CD4-positive, alpha-beta T cell treated with Interleukin-10 for 1 hour (primary cell): ENCODE measurements around the gene MYBPHL.
"Not testable (repeated sequence)": the region's sequence is repeated elsewhere in the genome, so short reads cannot be mapped to it uniquely, and the experiment has no call there.

Source experiments
- DNase-seq: peaks from one replicate; pipeline ENCODE4 v3.0.0-alpha.2; 2020

The MYBPHL gene, protein sequence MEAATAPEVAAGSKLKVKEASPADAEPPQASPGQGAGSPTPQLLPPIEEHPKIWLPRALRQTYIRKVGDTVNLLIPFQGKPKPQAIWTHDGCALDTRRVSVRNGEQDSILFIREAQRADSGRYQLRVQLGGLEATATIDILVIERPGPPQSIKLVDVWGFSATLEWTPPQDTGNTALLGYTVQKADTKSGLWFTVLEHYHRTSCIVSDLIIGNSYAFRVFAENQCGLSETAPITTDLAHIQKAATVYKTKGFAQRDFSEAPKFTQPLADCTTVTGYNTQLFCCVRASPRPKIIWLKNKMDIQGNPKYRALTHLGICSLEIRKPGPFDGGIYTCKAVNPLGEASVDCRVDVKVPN

DNA sequence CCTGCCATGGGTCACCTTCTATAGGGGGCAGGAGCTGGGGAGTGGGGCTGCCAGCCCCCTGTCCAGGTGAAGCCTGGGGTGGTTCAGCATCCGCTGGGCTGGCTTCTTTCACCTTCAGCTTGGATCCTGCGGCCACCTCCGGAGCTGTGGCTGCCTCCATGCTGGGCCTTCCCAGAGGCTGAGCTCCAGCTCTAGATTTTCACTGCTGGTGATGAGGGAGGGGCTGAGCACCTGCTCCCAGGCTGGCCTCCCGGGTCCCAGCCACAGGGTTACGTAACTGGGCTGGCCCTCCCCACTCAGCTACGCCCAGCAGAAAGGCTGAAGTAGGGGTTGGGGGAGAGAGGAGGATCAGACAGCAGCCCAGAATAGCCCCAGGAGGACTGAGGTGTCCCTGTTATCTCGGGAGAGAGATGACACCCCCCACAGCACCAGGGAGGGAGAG is at the start of gene MYBPHL:
TSS of gene MYBPHL (minus strand) at position 180 of the 442 bp plus-strand sequence. CDS start at position 160, 20 bp downstream.
- no peak for DNase-seq

DNA sequence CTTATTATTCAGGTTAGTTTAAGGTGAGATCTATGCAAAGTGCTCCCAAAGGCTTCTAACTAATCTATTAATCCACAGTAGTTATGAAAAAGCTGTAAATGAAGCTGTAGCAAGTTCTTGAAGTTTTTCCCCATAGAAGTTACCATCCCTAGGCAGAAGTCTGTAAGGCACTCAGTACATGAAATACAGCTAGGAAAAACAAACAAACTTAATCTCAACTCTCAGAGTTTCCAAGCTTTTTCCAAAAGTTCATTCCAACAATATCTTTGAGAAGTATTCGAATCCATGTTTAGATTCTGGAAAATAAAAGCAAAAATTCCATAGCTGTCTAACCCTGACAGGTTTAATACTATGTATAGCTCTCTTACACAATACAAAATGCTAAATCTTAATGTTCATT is 49.7 kb upstream of the MYBPHL start:
- no peak for DNase-seq

DNA sequence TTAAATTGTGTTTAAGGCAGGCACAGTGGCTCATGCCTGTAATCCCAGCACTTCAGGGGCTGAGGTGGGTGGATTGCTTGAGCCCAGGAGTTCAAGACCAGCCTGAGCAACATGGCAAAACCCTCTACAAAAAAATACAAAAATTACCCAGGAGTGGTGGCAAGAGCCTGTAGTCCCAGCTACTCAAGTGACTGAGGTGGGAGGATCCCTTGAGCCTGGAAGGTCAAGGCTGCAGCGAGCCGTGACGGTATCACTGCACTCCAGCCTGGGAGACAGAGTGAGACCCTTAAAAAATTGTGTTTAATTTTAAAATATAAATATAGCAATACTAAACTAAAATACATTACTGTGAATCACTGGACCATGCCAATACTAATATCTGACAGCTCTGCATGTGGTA is 48.1 kb upstream of the MYBPHL start:
- no peak for DNase-seq

DNA sequence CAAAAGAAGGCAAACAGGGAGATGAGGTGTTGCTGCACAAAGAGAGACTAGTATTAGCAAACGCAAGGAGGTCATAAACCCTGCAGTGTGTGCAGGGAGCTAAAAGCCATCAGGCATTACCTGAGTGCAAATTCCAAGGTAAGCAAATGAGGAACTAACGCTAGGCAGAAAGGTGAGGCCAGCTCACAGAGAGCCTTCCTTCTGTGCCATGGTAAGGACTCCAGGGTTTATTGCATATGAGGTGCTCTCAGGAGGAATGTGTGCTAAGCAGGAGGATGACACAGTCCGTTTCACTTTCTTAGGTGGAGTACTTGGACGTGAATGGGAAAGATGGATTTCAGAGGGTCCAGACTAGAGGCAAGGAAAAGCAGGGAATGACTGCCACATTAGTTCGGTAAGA is 44.6 kb upstream of the MYBPHL start:
- DNase-seq, result no peak

DNA sequence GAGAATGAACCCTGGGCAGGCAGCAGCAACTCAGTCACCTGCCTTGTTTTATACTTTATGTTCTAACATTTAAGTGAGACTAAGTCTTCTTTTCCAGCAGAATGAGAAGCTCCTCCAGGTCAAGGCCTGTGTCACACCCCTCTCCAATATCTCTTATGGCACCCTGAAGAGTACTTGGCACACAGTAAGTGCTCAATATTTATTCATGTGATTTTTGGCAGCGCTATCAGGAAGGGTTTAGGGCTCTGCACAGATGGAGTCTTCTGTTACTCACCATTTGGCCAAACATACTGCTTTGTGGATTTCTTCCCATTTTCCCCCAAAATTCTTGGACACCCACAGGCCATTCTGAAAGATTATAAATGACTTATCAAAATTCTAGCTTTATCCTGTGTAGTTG is 43.8 kb upstream of the MYBPHL start:
- no peak for DNase-seq

DNA sequence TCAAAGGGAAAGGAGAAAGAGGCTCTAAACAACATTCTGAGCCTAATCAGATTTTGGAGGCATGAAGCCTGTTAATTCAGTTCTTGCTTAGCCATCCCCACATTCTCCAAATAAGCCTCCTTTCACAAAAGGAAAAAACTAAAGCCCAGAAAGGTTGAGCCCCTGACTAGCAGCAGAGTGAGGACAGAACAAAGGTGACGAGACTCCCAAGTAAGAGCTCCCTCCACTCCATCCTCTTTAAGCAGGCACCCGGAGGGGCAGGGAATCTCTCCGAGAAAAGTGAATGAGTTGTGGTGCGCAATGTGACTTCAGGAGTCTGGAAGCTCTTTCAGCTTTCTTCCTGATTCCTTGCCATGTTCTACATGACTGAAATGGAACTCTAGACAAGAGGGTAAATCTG is 43.4 kb upstream of the MYBPHL start:
- no peak for DNase-seq

DNA sequence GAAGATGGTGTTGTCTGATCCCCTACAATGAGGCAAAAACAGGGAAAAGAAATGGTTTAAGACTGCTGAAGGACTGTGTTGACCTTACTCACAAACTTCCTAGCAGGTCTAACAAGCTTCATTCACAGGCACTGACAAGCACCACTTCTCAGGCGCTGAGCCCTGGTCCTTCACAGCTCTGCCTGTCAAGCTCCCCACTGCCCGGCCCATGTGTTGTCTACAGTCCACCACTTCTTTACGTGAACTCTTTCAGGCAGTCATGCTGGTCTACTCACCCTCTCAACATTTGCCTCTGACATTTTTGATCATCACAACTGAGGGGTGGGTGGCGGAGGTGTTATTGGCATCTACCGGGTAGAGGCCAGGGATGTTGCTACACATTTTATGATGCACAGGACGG is 40.7 kb upstream of the MYBPHL start:
- no peak for DNase-seq

DNA sequence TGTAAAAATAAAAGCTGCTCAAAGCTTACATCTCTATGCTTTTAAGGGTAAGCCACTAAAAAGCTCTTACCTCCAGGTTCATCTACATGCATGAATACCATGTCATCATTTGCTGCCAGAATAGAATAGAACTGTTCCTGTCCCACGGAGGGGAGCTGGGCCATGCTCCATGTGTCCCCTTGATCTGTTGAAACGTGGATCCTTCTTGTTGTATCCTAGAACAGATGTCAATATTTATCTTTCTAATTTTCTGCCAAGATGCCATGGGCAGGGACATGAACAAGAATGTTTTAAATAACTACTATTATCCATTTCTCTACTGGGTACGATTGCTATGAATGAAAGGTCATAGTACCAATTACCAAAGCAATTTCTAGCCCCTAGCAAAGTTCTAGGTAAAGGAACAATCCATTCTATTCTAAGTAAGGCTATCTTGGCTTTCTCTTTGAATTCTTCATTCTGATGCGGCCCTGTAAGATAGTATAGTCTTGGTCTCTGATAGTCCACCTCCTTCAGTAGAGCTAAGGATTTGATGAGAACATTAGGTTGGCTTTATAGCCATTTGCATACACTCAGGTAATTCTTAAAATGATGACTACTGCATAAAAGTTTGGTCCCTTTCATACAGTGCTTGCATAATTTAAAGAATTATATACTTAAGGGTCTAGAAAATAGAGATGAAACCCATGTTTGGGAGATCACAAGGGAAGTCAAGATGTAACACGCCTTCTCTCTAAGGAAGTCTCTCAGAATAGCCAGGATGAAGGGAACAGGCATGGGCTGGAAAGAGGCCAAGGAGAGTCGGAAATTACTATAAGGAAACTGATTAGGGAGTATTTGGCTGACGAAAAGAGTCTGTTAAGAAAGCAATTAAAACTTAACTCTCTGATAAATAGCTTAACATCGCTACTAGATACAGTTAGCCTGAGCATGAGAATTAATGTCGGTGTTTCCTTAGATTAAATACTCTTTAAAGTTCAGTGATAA is 35.4 kb upstream of the MYBPHL start:
- DNase-seq, result no peak

DNA sequence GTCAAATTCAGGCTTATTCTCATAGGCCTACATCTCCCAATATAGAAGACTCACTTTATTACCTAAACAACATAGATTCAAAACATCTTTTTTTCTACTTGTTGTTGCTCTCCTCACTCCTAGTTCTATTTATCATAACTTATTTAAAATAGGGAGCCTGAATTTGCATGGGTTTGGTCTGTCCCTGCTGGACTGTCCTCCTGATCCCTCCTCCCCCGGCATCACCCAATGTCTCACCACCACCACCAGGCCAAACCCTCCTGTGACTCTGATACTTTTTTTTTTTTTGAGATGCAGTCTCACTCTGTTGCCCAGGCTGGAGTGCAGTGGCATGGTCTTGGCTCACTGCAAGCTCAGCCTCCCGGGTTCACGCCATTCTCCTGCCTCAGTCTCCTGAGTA is 31.8 kb upstream of the MYBPHL start:
- DNase-seq, result no peak

DNA sequence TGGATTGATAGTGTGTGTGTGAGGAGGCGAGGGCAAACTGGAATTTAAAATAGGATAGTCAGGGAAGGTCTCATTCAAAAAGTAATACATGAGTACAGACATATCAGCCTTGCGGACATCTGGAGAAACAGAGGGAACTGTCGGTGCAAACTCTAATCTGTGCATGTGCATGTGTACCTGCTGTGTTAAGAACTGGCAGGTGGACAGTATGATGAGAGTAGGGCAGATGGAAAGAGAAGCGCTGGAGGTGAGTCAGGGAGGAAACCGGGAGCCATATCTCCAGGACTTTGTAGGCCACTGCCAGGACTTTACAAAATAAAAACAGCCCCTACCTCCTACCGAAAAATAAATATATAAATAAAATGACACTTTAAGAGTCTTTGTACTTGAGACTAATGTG is 31.3 kb upstream of the MYBPHL start:
- DNase-seq, result no peak

DNA sequence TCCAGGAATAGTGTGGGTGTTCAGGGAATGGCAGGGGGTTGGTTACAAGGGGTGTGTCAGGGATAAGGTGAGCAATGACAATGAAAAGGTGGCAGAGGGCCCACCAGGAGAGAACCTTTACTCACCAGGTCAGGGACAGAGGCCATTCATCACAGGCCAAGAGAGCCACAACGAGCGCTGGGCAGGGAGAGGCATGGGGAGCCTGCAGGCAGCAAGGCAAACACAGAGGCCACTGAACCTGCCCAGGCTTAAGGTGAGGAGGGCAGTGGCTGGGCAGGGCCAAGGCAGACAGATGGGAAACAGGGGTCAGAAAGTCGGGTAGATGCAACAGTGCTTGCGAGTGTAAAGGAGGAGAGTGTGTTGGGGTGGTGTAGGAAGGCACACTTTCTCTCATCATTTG is 28.3 kb upstream of the MYBPHL start:
- DNase-seq, result no peak

DNA sequence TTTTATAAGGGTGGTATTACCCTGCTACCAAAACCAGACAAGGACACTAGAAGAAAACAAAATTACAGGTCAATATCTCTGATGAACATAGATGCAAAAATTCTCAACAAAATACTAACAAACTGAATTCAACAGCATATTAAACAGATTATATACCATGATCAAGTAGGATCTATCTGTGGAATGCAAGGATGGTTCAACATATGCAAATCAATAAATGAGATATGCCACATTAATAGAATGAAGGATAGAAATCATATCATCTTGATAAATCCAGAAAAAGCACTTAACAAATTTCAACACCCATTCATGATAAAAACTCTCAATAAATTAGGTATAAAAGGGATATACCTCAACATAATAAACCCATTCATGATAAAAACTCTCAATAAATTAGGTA is 24.3 kb upstream of the MYBPHL start:
- no peak for DNase-seq

DNA sequence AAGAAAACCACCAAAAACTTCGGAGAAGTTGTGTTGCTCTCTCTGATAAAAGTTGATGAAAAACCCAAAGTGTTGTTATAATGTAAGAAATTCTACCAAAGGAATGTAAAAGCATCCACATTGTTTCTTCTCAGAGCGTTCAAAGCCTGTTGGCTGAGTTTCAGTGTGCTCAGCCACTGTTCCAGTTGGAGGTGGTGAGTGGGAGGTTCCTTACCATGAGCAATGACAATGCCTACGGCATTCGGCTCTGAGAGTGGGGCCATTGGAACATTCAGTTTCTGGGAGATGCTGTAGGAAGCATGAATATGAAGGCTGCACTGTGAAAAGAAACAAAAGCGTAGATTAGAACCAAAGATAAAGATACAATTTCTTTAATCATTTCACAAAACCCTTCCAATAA is 20.5 kb upstream of the MYBPHL start:
- no peak for DNase-seq

DNA sequence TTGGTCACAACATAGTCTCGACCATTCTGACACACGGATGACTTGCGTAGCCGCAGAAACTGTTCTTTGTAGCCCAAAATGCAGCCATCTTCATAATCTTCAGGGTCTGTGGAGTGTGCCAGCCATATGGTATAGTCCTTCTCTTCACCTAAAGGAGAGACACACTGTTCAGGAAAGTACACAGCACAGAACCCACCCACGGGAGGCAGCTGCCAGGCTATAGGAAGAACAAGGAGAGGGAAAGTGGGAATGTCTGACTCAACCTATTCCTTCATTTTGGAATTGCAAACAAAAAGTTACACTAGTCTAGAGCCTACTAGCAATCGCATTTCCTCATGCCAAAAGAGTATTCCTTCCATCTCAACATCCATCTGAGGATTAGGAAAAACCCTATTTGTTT is 16.2 kb upstream of the MYBPHL start:
- DNase-seq, result no peak

DNA sequence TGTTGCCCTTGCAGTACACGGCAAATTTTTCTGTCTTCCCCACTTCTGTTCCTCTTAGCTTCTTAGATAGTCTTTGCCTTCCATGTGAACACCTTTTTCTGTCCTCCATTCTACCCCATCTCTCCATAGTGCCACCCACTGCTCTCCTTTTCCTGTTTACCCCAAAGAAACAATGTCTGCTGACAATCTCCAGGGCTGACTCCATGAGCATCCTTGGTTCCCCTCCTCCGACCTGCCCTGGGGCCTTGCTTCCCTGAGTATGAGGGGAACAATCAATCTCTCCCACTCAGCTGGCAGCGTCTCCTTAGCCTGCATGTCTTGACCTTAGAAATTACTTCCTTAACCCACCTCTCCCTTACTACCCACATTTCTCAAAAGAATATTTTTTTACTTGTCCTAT is 12.3 kb upstream of the MYBPHL start:
- DNase-seq, result no peak

DNA sequence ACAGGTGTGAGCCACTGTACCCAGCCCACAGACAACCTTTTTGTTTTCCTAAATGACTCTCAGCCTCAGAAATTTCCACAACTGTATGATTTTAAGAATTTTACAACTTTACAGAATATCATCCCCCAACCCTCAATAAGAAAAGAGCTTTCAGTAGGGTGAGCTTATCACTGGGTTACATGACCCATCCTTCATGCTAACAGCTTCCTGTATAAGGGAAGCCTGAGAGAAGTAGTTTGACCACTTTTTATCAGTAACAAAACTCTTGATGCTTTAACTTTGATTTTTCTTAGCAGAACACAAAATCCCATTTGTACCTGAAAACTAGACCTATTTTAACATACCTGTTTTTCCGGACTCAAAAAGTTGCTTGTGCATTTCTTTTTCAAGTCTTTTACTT is 9.7 kb upstream of the MYBPHL start:
- no peak for DNase-seq

DNA sequence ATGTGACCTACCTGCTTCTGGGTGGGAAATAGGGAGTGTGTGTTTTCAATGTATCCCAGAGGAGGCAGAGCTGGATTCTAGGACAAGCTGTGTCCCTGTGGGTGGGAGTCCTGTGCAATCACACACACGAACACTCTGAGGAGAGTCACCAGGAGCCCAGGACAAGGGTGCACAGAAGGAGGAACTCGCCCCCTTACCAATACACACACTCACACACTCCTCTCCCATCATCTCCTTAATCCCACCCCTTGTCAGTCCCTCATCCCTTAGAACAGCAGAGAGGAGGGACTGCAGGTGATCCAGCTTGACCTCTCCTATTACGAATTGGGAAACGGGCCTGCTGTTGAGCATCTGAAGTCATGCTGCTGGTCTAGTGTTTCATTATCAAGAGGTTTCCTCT is 8.5 kb upstream of the MYBPHL start:
- DNase-seq, result no peak

DNA sequence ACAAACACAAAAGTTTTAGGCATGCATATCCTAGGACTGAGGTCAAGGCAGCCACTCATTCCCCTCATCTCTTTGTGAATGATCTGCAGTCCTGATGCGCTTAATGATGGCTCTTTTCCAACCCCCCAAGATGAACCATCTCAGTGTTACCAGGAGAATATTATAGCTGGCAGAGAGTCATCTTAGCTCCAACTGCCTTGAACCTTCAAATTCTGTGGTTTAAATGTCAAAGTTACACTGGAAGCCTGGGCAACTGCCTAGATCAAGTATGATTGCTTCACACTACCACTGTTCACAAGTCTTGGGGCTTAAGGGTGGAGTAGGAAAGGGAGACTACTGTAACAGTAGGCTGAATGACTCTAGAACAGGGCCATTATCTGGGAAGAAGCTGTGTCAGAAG is 8.0 kb upstream of the MYBPHL start:
- DNase-seq, result no peak

DNA sequence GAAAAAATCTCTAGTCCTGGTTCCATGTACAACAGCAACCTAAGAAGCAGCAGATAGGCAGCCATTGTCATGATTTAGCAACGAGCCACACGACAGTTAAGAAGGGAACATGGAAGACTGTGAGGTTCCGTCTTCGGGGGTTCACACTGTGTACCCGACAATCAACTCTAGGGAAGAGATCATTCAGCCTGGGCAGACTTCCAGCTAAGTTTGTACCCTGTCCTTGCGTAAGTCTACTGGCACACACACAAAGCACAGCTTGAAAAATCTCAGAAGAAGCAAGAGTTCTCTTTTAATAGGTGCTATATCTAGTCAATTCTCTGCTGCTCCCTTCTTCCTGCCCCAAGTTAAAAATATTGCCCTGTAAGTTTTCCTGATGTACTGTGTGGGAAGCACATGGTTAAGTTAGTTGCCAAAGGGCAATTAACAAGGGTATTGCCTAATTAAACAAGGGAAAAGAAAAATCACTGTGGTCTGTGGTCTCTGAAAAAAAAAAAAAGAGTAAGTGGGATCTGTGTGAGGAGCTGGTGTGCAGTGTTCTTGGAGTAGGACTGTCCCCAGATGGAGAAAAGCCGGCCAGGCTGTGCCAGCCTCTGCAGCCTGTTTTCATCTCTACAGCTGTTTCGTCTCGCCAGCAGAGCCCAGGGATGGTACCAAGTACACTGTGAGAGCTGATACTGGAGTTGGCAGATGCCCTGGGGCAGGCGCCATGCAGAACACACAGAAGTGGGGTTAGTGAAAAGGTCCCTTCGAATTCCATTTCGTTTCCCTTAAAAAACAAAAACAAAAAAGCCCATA is 6.4 kb upstream of the MYBPHL start:
- DNase-seq, result no peak

DNA sequence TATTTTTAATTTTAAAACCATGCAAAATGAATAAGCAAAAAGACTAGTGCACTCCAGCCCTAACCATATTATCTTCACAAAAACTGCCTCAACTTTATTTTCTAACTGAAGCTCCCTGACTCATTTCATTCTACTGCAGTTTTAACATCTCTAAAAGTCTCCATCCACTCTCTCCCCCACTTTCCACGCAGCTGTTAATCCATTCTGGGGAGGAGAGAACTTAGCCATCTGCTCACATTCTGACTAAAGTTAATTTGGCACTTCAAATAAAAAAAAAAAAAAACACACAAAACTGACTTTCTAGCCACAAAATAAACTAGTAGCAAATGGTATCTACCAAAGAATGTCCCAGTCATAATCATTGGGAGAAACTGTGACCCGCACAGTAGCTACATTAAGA is 5.4 kb upstream of the MYBPHL start:
- no peak for DNase-seq

DNA sequence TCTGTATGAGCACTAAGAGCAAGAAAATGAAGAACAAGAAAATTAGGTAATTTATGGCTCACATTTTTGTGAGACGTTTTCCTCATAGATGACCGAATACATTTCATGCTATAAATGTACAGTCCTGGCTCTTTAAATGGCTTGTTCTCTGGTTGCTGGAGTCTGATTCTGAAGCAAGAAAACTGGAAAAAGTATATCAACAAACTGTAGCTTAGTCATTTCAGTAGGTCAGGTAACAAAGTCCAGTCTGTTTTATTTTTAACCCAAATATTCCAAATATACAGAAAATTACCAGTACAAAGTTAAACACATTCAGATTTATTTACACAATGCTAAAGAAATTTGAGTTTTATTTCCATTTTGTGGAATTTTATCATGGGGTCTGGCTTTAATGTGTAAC is 2.5 kb upstream of the MYBPHL start:
- no peak for DNase-seq

DNA sequence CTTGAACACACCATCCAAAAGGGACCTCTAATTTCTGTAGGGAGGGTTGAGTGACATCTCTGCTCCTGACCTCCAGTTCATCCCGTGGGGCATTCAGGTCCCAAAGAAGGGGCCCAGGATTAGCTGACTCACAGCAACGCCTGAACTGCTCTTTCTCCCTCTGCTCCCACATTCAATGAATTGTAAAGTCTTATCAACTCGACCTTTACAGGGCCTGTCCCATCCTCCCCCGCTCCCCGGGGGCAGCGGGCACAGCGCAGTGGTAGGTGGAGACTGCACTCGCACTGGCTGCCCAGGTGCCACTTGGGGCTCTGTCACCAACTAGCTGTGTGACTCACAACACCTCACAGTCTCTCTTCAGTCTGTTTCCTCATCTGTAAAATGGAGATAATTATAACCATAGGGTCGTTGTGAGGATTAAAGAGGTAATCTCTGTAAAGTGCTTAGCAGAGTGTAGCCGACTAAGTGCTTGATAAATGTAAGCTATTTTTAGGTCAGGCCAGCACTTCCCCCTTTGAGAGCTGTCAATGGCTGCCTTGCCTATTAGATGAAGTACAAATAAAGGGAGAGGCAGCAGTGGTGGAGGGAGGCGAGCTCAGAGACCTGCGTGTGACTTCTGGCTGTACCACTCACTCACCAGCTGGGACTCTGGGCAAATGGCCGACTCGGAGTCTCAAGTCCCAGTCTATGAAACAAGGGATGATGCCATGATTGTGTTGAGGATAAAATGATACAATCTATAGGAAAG is 637 bp upstream of the MYBPHL start:
- no peak for DNase-seq

DNA sequence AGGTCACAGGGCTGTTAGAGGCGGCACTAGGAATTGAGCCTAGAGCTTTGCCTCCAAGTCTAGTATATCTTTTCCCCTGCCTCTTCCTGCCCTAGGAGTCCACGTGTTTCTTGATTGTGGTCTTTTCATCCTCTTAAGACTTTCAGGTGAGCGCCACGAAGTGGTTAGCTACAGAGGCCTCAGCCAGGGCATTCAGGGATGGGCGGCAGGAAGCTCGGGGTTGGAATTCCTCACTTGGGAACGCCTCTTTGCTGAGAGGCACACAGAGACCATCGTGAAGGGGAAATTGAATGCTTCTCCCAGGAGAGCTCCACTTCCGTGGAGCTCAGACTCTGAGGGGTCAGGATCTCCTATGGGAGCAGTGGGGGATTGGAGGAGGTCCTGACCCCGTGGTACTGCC is 820 bp downstream of the MYBPHL start:
- DNase-seq, result not testable (repeated sequence)
